GM20431 (cell line): ENCODE measurements around the gene GPD2.

Source experiments
- in situ Hi-C: fragments of 300-500 bp; cut with MseI, MboI; formaldehyde crosslinking; loops from one replicate; pipeline ENCODE4 v1.15.0; 2020; ENCODE audit warnings: low sequenced_read_pairs; ENCODE audit not compliant: unreplicated experiment

GPD2 gene

GRCh38 chr2:156625360-156626170 is 189.4 kb downstream of the GPD2 start:
- in situ Hi-C loops: no loop called here

- in situ Hi-C loops: no loop called here
These were observed 190.8 kb downstream of the GPD2 start for GRCh38 chr2:156626931-156627330.

GRCh38 chr2:156630579-156631337 is 194.6 kb downstream of the GPD2 start:
- in situ Hi-C loops: no loop called here

GRCh38 chr2:156635646-156636045 is 199.5 kb downstream of the GPD2 start:
- in situ Hi-C loops: no loop called here
